SU-DHL-6 (cell line): ENCODE results near the gene MAP1S.

Experiments used
- H2AFZ ChIP-seq: fragments of 200-600 bp; sonication (generic); 2 replicates; pipeline ENCODE4 v1.6.1; 2014; ENCODE audit warnings: low read depth, mild to moderate bottlenecking, moderate library complexity, mixed read lengths, antibody characterized with exemption, low read length; ENCODE audit not compliant: severe bottlenecking
- H3F3A ChIP-seq: fragments of 200-600 bp; shearing (Covaris generic); 2 replicates; pipeline ENCODE4 v1.6.0; 2016; ENCODE audit warnings: antibody characterized with exemption, mild to moderate bottlenecking; ENCODE audit not compliant: insufficient read depth
- H3K27ac ChIP-seq: fragments of 200-600 bp; sonication (generic); 2 replicates; pipeline ENCODE4 v1.5.1; 2016; ENCODE audit warnings: low read depth, mild to moderate bottlenecking, low read length, moderate library complexity, mixed read lengths
- H3K27me3 ChIP-seq: fragments of 200-600 bp; sonication (generic), shearing (Covaris generic); 2 replicates; pipeline ENCODE4 v1.6.0; 2014; ENCODE audit warnings: mild to moderate bottlenecking, low read length
- H3K36me3 ChIP-seq: fragments of 200-600 bp; sonication (generic); 2 replicates; pipeline ENCODE4 v1.6.1; 2014; ENCODE audit warnings: mild to moderate bottlenecking, low read length, mixed read lengths
- H3K4me2 ChIP-seq: fragments of 300-600, 200-600 bp; shearing (Covaris generic), sonication (generic); 2 replicates; pipeline ENCODE4 v1.6.0; 2014; ENCODE audit warnings: low read length, low read depth, mild to moderate bottlenecking; ENCODE audit not compliant: poor library complexity, severe bottlenecking
- H3K4me3 ChIP-seq: fragments of 200-600 bp; sonication (generic); 2 replicates; pipeline ENCODE4 v1.5.1; 2014; ENCODE audit warnings: antibody characterized with exemption, low read length, mild to moderate bottlenecking, mixed read lengths; ENCODE audit not compliant: insufficient read depth, poor library complexity, severe bottlenecking
- H3K79me2 ChIP-seq: fragments of 200-600 bp; sonication (generic); 2 replicates; pipeline ENCODE4 v1.6.1; 2014; ENCODE audit warnings: mild to moderate bottlenecking, low read length, moderate library complexity; ENCODE audit not compliant: insufficient read depth
- H3K9ac ChIP-seq: fragments of 200-600 bp; sonication (generic); 2 replicates; pipeline ENCODE4 v1.7.0; 2014; ENCODE audit warnings: mild to moderate bottlenecking, low read length
- H3K9me2 ChIP-seq: fragments of 200-600 bp; sonication (generic); replicated peaks from 2 replicates; pipeline ENCODE4 v1.6.1; 2014; ENCODE audit warnings: low read length; ENCODE audit not compliant: insufficient read depth
- H3K9me3 ChIP-seq: fragments of 200-600 bp; sonication (generic); 2 replicates; pipeline ENCODE4 v1.6.1; 2014; ENCODE audit warnings: low read length, mixed read lengths; ENCODE audit not compliant: insufficient read depth
- H4K20me1 ChIP-seq: fragments of 200-600 bp; sonication (generic); 2 replicates; pipeline ENCODE4 v1.6.1; 2014; ENCODE audit warnings: low read depth, mild to moderate bottlenecking, antibody characterized with exemption, low read length, moderate library complexity, mixed read lengths
- CTCF ChIP-seq: fragments of 200-600 bp; sonication (generic); IDR thresholded peaks from one replicate; pipeline ENCODE4 v1.5.1; 2017; ENCODE audit warnings: antibody characterized with exemption, mild to moderate bottlenecking, low read length, moderate library complexity; ENCODE audit not compliant: insufficient read depth, poor library complexity, severe bottlenecking
- EZH2phosphoT487 ChIP-seq: fragments of 200-600 bp; sonication (generic), shearing (Covaris generic); conservative IDR thresholded peaks from 2 replicates; pipeline ENCODE4 v1.6.1; 2018; ENCODE audit warnings: mild to moderate bottlenecking, antibody characterized with exemption, low read length, moderate library complexity, mixed read lengths

The MAP1S gene

GRCh38 chr19:17685451-17686022 lies 33.7 kb upstream of the MAP1S start:
- Histone ChIP-seq H3K9me2 (no peaks in the 10 kb centered on the region), H3K36me3 (no peaks in the 10 kb centered on the region), H3K4me2 (no peak overlapping the region), H3K4me3 (no peak overlapping the region), H3K79me2 (no peaks in the 10 kb centered on the region), H3K9me3 (no peaks in the 10 kb centered on the region), H3K27me3 (no peaks in the 10 kb centered on the region), H3K27ac (no peak overlapping the region), H2AFZ (no peak overlapping the region), H3F3A (no peaks in the 10 kb centered on the region), H4K20me1 (no peaks in the 10 kb centered on the region), H3K9ac (no peak overlapping the region)
- TF ChIP-seq EZH2phosphoT487 = no peak
- no peak for TF ChIP-seq CTCF

- Histone ChIP-seq H3K27me3 (no peaks in the 10 kb centered on the region), H3K79me2 (no peaks in the 10 kb centered on the region), H3F3A (no peaks in the 10 kb centered on the region), H3K36me3 (no peaks in the 10 kb centered on the region), H4K20me1 (no peaks in the 10 kb centered on the region), H3K4me3 (no peak overlapping the region), H3K9me2 (no peaks in the 10 kb centered on the region), H2AFZ (no peak overlapping the region), H3K4me2 (no peak overlapping the region), H3K9ac (no peak overlapping the region), H3K9me3 (no peaks in the 10 kb centered on the region), H3K27ac (no peak overlapping the region)
- TF ChIP-seq CTCF (no peak), EZH2phosphoT487 (no peak)
Measured at GRCh38 chr19:17686023-17686521, 33.2 kb upstream of the MAP1S start.

GRCh38 chr19:17686592-17687024 lies 32.7 kb upstream of the MAP1S start:
- Histone ChIP-seq H2AFZ (no peak overlapping the region), H3K9me2 (no peaks in the 10 kb centered on the region), H3K27ac (no peak overlapping the region), H3F3A (no peaks in the 10 kb centered on the region), H3K9ac (no peak overlapping the region), H3K27me3 (no peaks in the 10 kb centered on the region), H3K4me3 (no peak overlapping the region), H3K79me2 (no peaks in the 10 kb centered on the region), H3K9me3 (no peaks in the 10 kb centered on the region), H3K4me2 (no peak overlapping the region), H4K20me1 (no peaks in the 10 kb centered on the region), H3K36me3 (no peaks in the 10 kb centered on the region)
- TF ChIP-seq EZH2phosphoT487 = no peak
- no peak for TF ChIP-seq CTCF
